ENCODE data around the gene DYNC1H1. TPM values are rescaled to one million over a fixed set of nuclear protein-coding genes. Genes with fewer than 3 reads are reported as not detected.

Gene DYNC1H1
- total and polyA plus RNA-seq, 2 donors (not counting 1 experiment from before 2014, with no cell fraction given): 73.2 to 257 TPM

DNA sequence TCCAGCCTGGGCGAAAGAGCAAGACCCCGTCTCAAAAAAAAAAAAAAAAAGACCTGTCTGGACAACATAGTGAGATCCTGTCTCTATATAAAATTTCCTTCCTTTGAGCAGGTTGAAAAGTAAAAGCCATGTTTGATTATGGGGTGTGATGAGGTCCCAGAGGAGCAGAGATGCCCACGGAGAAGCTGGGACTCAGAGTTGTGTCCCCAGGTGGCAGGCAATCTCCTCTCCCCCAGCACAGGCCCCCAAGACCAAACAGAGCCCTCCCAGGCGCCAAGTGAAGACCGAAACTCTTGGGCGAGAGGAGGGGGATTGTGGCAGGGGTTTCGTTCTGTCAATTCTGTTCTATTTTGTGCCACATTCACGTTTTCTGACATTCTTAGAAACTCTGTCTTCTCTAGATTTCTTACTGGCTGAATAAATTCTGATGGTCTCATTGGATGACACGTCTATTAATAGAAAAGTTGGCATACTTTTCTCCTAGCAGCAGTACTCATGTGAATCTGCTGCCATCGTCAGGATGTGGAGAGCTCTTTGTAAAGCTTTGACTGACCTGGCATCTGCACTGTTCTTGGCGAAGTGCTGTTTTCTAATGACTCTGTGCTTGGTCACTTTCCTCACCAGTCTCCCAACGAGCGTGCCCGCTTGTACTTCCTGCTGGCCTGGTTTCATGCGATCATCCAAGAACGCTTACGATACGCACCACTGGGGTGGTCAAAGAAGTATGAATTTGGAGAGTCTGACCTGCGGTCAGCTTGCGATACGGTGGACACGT is 79.1 kb downstream of the DYNC1H1 start:
- Histone ChIP-seq H4K20me1 (ENCODE audit: control insufficient read depth, insufficient read depth, low read length, poor library complexity, severe bottlenecking) (no peaks in the 10 kb centered on the region), H3K27ac (ENCODE audit: low read length in 2 of 2) (no peak overlapping the region), H3K4me1 (ENCODE audit: control insufficient read depth in 2 of 2, insufficient read depth in 2 of 2, low read length in 2 of 2) (no peaks in the 10 kb centered on the region), H2AFZ (ENCODE audit: insufficient read depth, low read depth, low read length, poor library complexity, severe bottlenecking) (no peak overlapping the region), H3K4me3 (ENCODE audit: control extremely low read depth in 1 of 5, extremely low read depth in 1 of 5, insufficient read depth in 1 of 5, low read depth in 2 of 5, low read length in 4 of 5) (no peak overlapping the region), H3K79me2 (ENCODE audit: control insufficient read depth, insufficient read depth, low read length) (no peaks in the 10 kb centered on the region), H3K27me3 (replicated peaks in 1 of 4; ENCODE audit: control extremely low read depth in 1 of 4, control insufficient read depth in 3 of 4, insufficient read depth in 4 of 4, low read length in 3 of 4) (no peaks in the 10 kb centered on the region), H3K4me2 (replicated peaks; ENCODE audit: low read depth, low read length, poor library complexity, severe bottlenecking) (no peak overlapping the region), H3K9ac (ENCODE audit: low read length) (no peak overlapping the region), H3K36me3 (replicated peaks in 1 of 2; ENCODE audit: control extremely low read depth in 1 of 2, control insufficient read depth in 1 of 2, extremely low read depth in 1 of 2, insufficient read depth in 2 of 2, low read length in 1 of 2) (peaks cover 9 to 85% of the 10 kb centered on the region in 2 experiments), H3K9me3 (ENCODE audit: control extremely low read depth in 1 of 3, control insufficient read depth in 2 of 3, insufficient read depth in 1 of 3, low read length in 2 of 3) (no peaks in the 10 kb centered on the region)
- intact Hi-C loops (cut with micrococcal nuclease): no loop called here
- Mint-ChIP-seq H3K27me3 (no peaks in the 10 kb centered on the region), H3K27ac (no peak overlapping the region), H3K4me1 (no peaks in the 10 kb centered on the region), H3K9me3 (ENCODE audit: insufficient read depth) (no peaks in the 10 kb centered on the region), H3K4me3 (no peak overlapping the region)
- ChIA-PET CTCF (interaction anchor here (0.7 to 1.0 kb wide), 2 partner anchors 53 to 210 kb away, joined by 3 read pairs; no protein-coding TSS in a partner anchor), POLR2A (interaction anchor here (0.7 kb wide), 1 partner anchor 283 kb away, joined by 3 read pairs; no protein-coding TSS in a partner anchor)
- WGBS (ENCODE audit: insufficient coverage): 96% methylated on average over 15 of the region's 22 CpGs
- ATAC-seq (ENCODE audit: low read depth) (no peak), DNase-seq (no peak)
- no peak for TF ChIP-seq CTCF (IDR thresholded peaks at IDR 0.05)

GRCh38 chr14:102044566-102044965 is 80.2 kb downstream of the DYNC1H1 start:
- Mint-ChIP-seq H3K9me3 (ENCODE audit: insufficient read depth) (no peaks in the 10 kb centered on the region), H3K4me3 (no peak overlapping the region), H3K4me1 (no peaks in the 10 kb centered on the region), H3K27ac (no peak overlapping the region), H3K27me3 (no peaks in the 10 kb centered on the region)
- Histone ChIP-seq H4K20me1 (ENCODE audit: control insufficient read depth, insufficient read depth, low read length, poor library complexity, severe bottlenecking) (no peaks in the 10 kb centered on the region), H3K79me2 (ENCODE audit: control insufficient read depth, insufficient read depth, low read length) (no peaks in the 10 kb centered on the region), H3K4me3 (ENCODE audit: control extremely low read depth in 1 of 5, extremely low read depth in 1 of 5, insufficient read depth in 1 of 5, low read depth in 2 of 5, low read length in 4 of 5) (no peak overlapping the region), H3K4me2 (replicated peaks; ENCODE audit: low read depth, low read length, poor library complexity, severe bottlenecking) (no peak overlapping the region), H3K27ac (ENCODE audit: low read length in 2 of 2) (no peak overlapping the region), H3K9me3 (ENCODE audit: control extremely low read depth in 1 of 3, control insufficient read depth in 2 of 3, insufficient read depth in 1 of 3, low read length in 2 of 3) (no peaks in the 10 kb centered on the region), H2AFZ (ENCODE audit: insufficient read depth, low read depth, low read length, poor library complexity, severe bottlenecking) (no peak overlapping the region), H3K36me3 (replicated peaks in 1 of 2; ENCODE audit: control extremely low read depth in 1 of 2, control insufficient read depth in 1 of 2, extremely low read depth in 1 of 2, insufficient read depth in 2 of 2, low read length in 1 of 2) (peaks cover 10 to 85% of the 10 kb centered on the region in 2 experiments), H3K9ac (ENCODE audit: low read length) (no peak overlapping the region), H3K4me1 (ENCODE audit: control insufficient read depth in 2 of 2, insufficient read depth in 2 of 2, low read length in 2 of 2) (no peaks in the 10 kb centered on the region), H3K27me3 (replicated peaks in 1 of 4; ENCODE audit: control extremely low read depth in 1 of 4, control insufficient read depth in 3 of 4, insufficient read depth in 4 of 4, low read length in 3 of 4) (no peaks in the 10 kb centered on the region)
- POLR2A ChIA-PET: no interaction called here
- ATAC-seq (ENCODE audit: low read depth) (no peak), DNase-seq (no peak)
- no peak for TF ChIP-seq EZH2 (IDR thresholded peaks at IDR 0.05; ENCODE audit: borderline replicate concordance, insufficient read depth, low read depth, low read length, poor library complexity, severe bottlenecking)
- TF ChIP-seq CTCF (IDR thresholded peaks at IDR 0.05): no peak
- CTCF ChIA-PET: no interaction called here
- WGBS (ENCODE audit: insufficient coverage): 93% methylated on average over 11 of the region's 13 CpGs
- intact Hi-C loops (cut with micrococcal nuclease): no loop called here
